T-helper 17 cell (primary cell): Measurements from ENCODE around the gene AKAP11. TPM values are rescaled to one million over a fixed set of nuclear protein-coding genes. Genes with fewer than 3 reads are reported as not detected.
A peak's percentile ranks its signal among the peaks of the same experiment; 100 is the strongest.

Source experiments
- ATAC-seq: fragments of 150-1000 bp; cut with Tn5 transposase; 2 replicates; pipeline ENCODE4 v1.10.0; 2021; ENCODE audit warnings: mild to moderate bottlenecking, moderate library complexity
- DNase-seq, 3 donors: peaks; one replicate each; pipeline versions ENCODE4 v3.0.0 to v3.0.0-alpha.2; 2020 to 2021
- H3K9me3 ChIP-seq: one replicate; pipeline ENCODE4 v1.7.0; 2013; ENCODE audit warnings: low read length, mild to moderate bottlenecking; ENCODE audit not compliant: control insufficient read depth, poor library complexity, severe bottlenecking
- H3K27ac Mint-ChIP-seq: one replicate; pipeline ENCODE4 v1.8.0; 2022; ENCODE audit warnings: mild to moderate bottlenecking, moderate library complexity, mixed read lengths
- H3K27me3 Mint-ChIP-seq: one replicate; pipeline ENCODE4 v1.8.0; 2022; ENCODE audit warnings: mixed read lengths
- H3K36me3 Mint-ChIP-seq: one replicate; pipeline ENCODE4 v1.8.0; 2022; ENCODE audit warnings: low read depth, mixed read lengths
- H3K4me1 Mint-ChIP-seq: one replicate; pipeline ENCODE4 v1.8.0; 2022; ENCODE audit warnings: mild to moderate bottlenecking, mixed read lengths
- H3K4me3 Mint-ChIP-seq: one replicate; pipeline ENCODE4 v1.8.0; 2022; ENCODE audit warnings: mild to moderate bottlenecking, moderate library complexity, mixed read lengths
- total RNA-seq, 4 donors: library from RNA in 2 of 4; stranded (reverse) in 2 of 4; gene quantifications; one replicate each; pipeline ENCODE4 v1.2.3 and lab custom pipeline; 2022 to 2026

AKAP11 gene
- total RNA-seq, 2 donors from 2014 or later, result 24.1 to 24.9 TPM

- no peaks in the 10 kb centered on the region for H3K9me3 ChIP-seq
- DNase-seq (no peak), ATAC-seq (no peak)
- Mint-ChIP-seq H3K36me3 (peaks cover 2% of the 10 kb centered on the region), H3K4me3 (no peak overlapping the region), H3K27me3 (no peaks in the 10 kb centered on the region), H3K27ac (peak overlapping the region; percentile 61), H3K4me1 (peaks cover 9% of the 10 kb centered on the region)
Measured at GRCh38 chr13:42328672-42329071, 56.7 kb downstream of the AKAP11 start.

- H3K27me3 Mint-ChIP-seq, result no peaks in the 10 kb centered on the region
- peaks cover 2% of the 10 kb centered on the region for H3K36me3 Mint-ChIP-seq
- ATAC-seq (no peak), DNase-seq (no peak)
- peaks cover 12% of the 10 kb centered on the region for H3K4me1 Mint-ChIP-seq
- H3K9me3 ChIP-seq, result no peaks in the 10 kb centered on the region
- H3K27ac Mint-ChIP-seq, result peak overlapping the region; percentile 61
- H3K4me3 Mint-ChIP-seq, result no peak overlapping the region
Measured at GRCh38 chr13:42329239-42329638, 57.3 kb downstream of the AKAP11 start.

GRCh38 chr13:42331009-42331408, 59.1 kb downstream of the AKAP11 start:
- H3K27me3 Mint-ChIP-seq, result no peaks in the 10 kb centered on the region
- H3K4me3 Mint-ChIP-seq, result no peak overlapping the region
- no peak overlapping the region for H3K27ac Mint-ChIP-seq
- ATAC-seq (no peak), DNase-seq (no peak)
- H3K36me3 Mint-ChIP-seq, result no peaks in the 10 kb centered on the region
- H3K4me1 Mint-ChIP-seq, result peaks cover 19% of the 10 kb centered on the region
- H3K9me3 ChIP-seq, result no peaks in the 10 kb centered on the region

GRCh38 chr13:42333613-42334328, 61.8 kb downstream of the AKAP11 start:
- Mint-ChIP-seq H3K4me3 (no peak overlapping the region), H3K36me3 (no peaks in the 10 kb centered on the region), H3K27ac (no peak overlapping the region), H3K4me1 (peaks cover 16% of the 10 kb centered on the region), H3K27me3 (no peaks in the 10 kb centered on the region)
- H3K9me3 ChIP-seq, result no peaks in the 10 kb centered on the region
- ATAC-seq (peak; percentile 60), DNase-seq (no peak)

GRCh38 chr13:42334329-42334706, 62.4 kb downstream of the AKAP11 start:
- Mint-ChIP-seq H3K4me1 (peaks cover 14% of the 10 kb centered on the region), H3K27me3 (no peaks in the 10 kb centered on the region), H3K36me3 (no peaks in the 10 kb centered on the region), H3K4me3 (no peak overlapping the region), H3K27ac (no peak overlapping the region)
- no peaks in the 10 kb centered on the region for H3K9me3 ChIP-seq
- peak; percentile 4 for ATAC-seq
- no peak for DNase-seq

- Mint-ChIP-seq H3K4me1 (peaks cover 10% of the 10 kb centered on the region), H3K36me3 (no peaks in the 10 kb centered on the region), H3K27me3 (no peaks in the 10 kb centered on the region), H3K27ac (no peak overlapping the region), H3K4me3 (no peak overlapping the region)
- H3K9me3 ChIP-seq, result no peaks in the 10 kb centered on the region
- ATAC-seq (no peak), DNase-seq (no peak)
Measured at GRCh38 chr13:42337808-42338600, 66.1 kb downstream of the AKAP11 start.

- Mint-ChIP-seq H3K4me3 (no peak overlapping the region), H3K27ac (no peak overlapping the region), H3K27me3 (no peaks in the 10 kb centered on the region), H3K4me1 (peaks cover 3% of the 10 kb centered on the region), H3K36me3 (peaks cover 4% of the 10 kb centered on the region)
- H3K9me3 ChIP-seq, result no peaks in the 10 kb centered on the region
- DNase-seq (no peak), ATAC-seq (no peak)
Measured at GRCh38 chr13:42345367-42345766, 73.4 kb downstream of the AKAP11 start.

- Mint-ChIP-seq H3K36me3 (peaks cover 2% of the 10 kb centered on the region), H3K27ac (no peak overlapping the region), H3K4me3 (no peak overlapping the region), H3K27me3 (no peaks in the 10 kb centered on the region), H3K4me1 (peaks cover 3% of the 10 kb centered on the region)
- DNase-seq (no peak), ATAC-seq (no peak)
- H3K9me3 ChIP-seq, result no peaks in the 10 kb centered on the region
Measured at GRCh38 chr13:42348576-42348975, 76.6 kb downstream of the AKAP11 start.

- peaks cover 12% of the 10 kb centered on the region for H3K4me1 Mint-ChIP-seq
- H3K27me3 Mint-ChIP-seq, result no peaks in the 10 kb centered on the region
- DNase-seq (no peak), ATAC-seq (no peak)
- no peaks in the 10 kb centered on the region for H3K9me3 ChIP-seq
- no peak overlapping the region for H3K27ac Mint-ChIP-seq
- peaks cover 2% of the 10 kb centered on the region for H3K36me3 Mint-ChIP-seq
- no peak overlapping the region for H3K4me3 Mint-ChIP-seq
Measured at GRCh38 chr13:42350141-42350540, 78.2 kb downstream of the AKAP11 start.

GRCh38 chr13:42354241-42355091, 82.5 kb downstream of the AKAP11 start:
- peaks cover 17% of the 10 kb centered on the region for H3K4me1 Mint-ChIP-seq
- ATAC-seq (peak; percentile 71), DNase-seq (no peak)
- H3K4me3 Mint-ChIP-seq, result peak overlapping the region; percentile 37
- peaks cover 2% of the 10 kb centered on the region for H3K9me3 ChIP-seq
- peaks cover 2% of the 10 kb centered on the region for H3K36me3 Mint-ChIP-seq
- H3K27ac Mint-ChIP-seq, result peak overlapping the region; percentile 91
- no peaks in the 10 kb centered on the region for H3K27me3 Mint-ChIP-seq

- H3K9me3 ChIP-seq, result peaks cover 2% of the 10 kb centered on the region
- ATAC-seq, result peak; percentile 81
- H3K36me3 Mint-ChIP-seq, result peaks cover under 1% of the 10 kb centered on the region
- H3K27me3 Mint-ChIP-seq, result no peaks in the 10 kb centered on the region
- peak overlapping the region; percentile 37 for H3K4me3 Mint-ChIP-seq
- DNase-seq, result no peak
- H3K4me1 Mint-ChIP-seq, result peaks cover 17% of the 10 kb centered on the region
- H3K27ac Mint-ChIP-seq, result peak overlapping the region; percentile 91
Measured at GRCh38 chr13:42355092-42355485, 83.1 kb downstream of the AKAP11 start.

- DNase-seq, result no peak
- Mint-ChIP-seq H3K4me1 (peaks cover 17% of the 10 kb centered on the region), H3K27ac (peak overlapping the region; percentile 91), H3K27me3 (no peaks in the 10 kb centered on the region), H3K4me3 (peak overlapping the region; percentile 37), H3K36me3 (no peaks in the 10 kb centered on the region)
- peaks cover 2% of the 10 kb centered on the region for H3K9me3 ChIP-seq
- ATAC-seq, result no peak
Measured at GRCh38 chr13:42355491-42356183, 83.7 kb downstream of the AKAP11 start.
